ENCODE data around the gene FAM135A. TPM values are rescaled to one million over a fixed set of nuclear protein-coding genes. Genes with fewer than 3 reads are reported as not detected.
A peak's percentile ranks its signal among the peaks of the same experiment; 100 is the strongest.

FAM135A gene
- total RNA-seq, 1 donor from 2014 or later = 10.6 TPM

DNA sequence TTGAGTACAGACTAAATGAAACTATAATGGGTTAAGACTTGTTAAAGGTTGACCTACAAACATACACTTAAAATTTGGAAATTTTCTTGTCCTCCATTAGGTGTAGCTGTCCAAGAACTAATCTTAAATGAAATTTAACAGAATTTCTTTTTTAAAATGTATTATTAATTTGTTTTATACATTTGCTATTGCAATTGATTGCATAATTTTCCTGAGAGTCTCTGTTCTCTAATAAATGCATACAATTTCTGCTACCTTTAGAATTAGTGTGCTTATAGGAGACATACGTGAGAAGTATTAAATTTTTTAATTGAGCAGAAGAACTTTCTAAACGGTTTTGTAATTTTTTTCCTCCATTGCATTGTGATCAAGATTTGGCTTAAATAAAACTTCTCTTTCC is 1.5 kb downstream of the FAM135A start:
- Mint-ChIP-seq H3K27me3 (ENCODE audit: low read depth) (no peaks in the 10 kb centered on the region), H3K36me3 (ENCODE audit: low read depth) (peaks cover 2% of the 10 kb centered on the region), H3K9me3 (ENCODE audit: low read depth) (no peaks in the 10 kb centered on the region), H3K4me3 (ENCODE audit: unreplicated experiment) (peak overlapping the region; percentile 95), H3K4me1 (ENCODE audit: low read depth) (peaks cover 19% of the 10 kb centered on the region), H3K27ac (ENCODE audit: unreplicated experiment) (no peak overlapping the region)
- DNase-seq (ENCODE audit: low spot score) = no peak
- TF ChIP-seq, protein P1, sequence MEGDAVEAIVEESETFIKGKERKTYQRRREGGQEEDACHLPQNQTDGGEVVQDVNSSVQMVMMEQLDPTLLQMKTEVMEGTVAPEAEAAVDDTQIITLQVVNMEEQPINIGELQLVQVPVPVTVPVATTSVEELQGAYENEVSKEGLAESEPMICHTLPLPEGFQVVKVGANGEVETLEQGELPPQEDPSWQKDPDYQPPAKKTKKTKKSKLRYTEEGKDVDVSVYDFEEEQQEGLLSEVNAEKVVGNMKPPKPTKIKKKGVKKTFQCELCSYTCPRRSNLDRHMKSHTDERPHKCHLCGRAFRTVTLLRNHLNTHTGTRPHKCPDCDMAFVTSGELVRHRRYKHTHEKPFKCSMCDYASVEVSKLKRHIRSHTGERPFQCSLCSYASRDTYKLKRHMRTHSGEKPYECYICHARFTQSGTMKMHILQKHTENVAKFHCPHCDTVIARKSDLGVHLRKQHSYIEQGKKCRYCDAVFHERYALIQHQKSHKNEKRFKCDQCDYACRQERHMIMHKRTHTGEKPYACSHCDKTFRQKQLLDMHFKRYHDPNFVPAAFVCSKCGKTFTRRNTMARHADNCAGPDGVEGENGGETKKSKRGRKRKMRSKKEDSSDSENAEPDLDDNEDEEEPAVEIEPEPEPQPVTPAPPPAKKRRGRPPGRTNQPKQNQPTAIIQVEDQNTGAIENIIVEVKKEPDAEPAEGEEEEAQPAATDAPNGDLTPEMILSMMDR (IDR thresholded peaks at IDR 0.05) = peak; percentile 43

DNA sequence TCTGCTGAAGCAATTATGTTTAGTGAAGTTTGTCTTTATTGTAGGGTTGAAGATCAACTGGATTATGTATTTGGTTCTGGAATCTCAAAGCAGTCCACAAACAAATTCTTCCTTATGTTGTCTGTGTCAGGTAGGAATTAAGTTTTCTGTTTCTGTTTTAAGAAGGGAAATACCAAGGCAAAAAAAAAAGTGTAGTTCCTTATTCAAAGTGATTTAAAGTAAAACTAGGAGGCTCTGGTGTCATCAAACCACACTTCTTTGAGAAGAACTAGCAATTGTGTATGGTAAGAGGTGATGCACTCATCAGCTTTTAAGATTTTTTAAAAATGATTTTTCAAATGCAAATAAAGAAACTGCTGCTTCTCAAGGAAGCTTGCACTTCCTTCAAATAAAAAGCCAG is 1.9 kb downstream of the FAM135A start:
- H3K4me1 Mint-ChIP-seq (ENCODE audit: low read depth) = peaks cover 19% of the 10 kb centered on the region
- H3K36me3 Mint-ChIP-seq (ENCODE audit: low read depth) = peaks cover 2% of the 10 kb centered on the region
- no peak overlapping the region for H3K4me3 Mint-ChIP-seq (ENCODE audit: unreplicated experiment)
- no peak for DNase-seq (ENCODE audit: low spot score)
- no peak overlapping the region for H3K27ac Mint-ChIP-seq (ENCODE audit: unreplicated experiment)
- no peaks in the 10 kb centered on the region for H3K9me3 Mint-ChIP-seq (ENCODE audit: low read depth)
- H3K27me3 Mint-ChIP-seq (ENCODE audit: low read depth) = no peaks in the 10 kb centered on the region
- TF ChIP-seq, protein P1 (IDR thresholded peaks at IDR 0.05) = no peak

DNA sequence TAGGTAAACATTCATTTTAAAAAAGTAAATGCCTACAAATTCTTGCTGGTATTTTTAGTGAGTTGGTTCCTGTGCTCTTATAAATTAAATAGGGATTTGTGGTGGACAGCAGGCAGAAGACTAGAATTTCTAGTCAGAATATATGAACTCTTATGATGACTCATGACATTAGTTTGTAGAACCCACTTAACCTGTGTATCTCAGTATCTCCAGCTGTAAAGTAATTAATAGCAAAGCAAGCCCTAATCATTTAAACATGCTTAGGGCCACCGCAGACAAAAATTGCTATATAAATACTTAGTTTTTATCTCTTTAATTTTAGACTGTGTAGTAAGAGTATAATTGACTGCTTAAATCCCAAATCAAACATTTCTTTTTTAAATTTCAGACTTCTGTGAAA is 2.4 kb downstream of the FAM135A start:
- no peaks in the 10 kb centered on the region for H3K9me3 Mint-ChIP-seq (ENCODE audit: low read depth)
- DNase-seq (ENCODE audit: low spot score) = no peak
- H3K4me1 Mint-ChIP-seq (ENCODE audit: low read depth) = peaks cover 19% of the 10 kb centered on the region
- H3K27ac Mint-ChIP-seq (ENCODE audit: unreplicated experiment) = no peak overlapping the region
- H3K27me3 Mint-ChIP-seq (ENCODE audit: low read depth) = no peaks in the 10 kb centered on the region
- H3K36me3 Mint-ChIP-seq (ENCODE audit: low read depth) = peaks cover 2% of the 10 kb centered on the region
- no peak overlapping the region for H3K4me3 Mint-ChIP-seq (ENCODE audit: unreplicated experiment)
- TF ChIP-seq, protein P1 (IDR thresholded peaks at IDR 0.05) = no peak

DNA sequence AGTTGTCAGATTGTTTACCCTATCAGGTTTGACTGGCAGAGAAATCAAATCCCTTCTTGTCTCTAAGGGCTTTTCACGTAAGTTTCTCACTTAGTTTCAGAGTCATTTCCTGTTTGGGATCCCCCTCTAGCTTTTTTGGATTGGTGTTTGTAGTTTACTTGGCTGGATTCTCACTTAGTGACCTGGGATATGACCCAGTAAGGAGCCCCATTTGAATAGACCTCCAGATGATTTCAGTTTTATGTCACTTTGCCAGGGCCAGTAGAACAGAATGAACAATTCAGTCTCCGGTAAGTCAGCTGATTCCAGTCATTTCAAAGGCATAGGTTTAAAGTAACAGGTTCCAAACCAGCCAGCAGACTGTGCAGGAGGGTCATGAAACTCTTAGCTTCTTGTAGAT is 8.2 kb downstream of the FAM135A start:
- Mint-ChIP-seq H3K27me3 (ENCODE audit: low read depth) (no peaks in the 10 kb centered on the region), H3K9me3 (ENCODE audit: low read depth) (no peaks in the 10 kb centered on the region), H3K27ac (ENCODE audit: unreplicated experiment) (no peak overlapping the region), H3K4me3 (ENCODE audit: unreplicated experiment) (no peak overlapping the region), H3K36me3 (ENCODE audit: low read depth) (peaks cover 2% of the 10 kb centered on the region), H3K4me1 (ENCODE audit: low read depth) (no peaks in the 10 kb centered on the region)
- DNase-seq (ENCODE audit: low spot score) = no peak
- TF ChIP-seq, protein P1 (IDR thresholded peaks at IDR 0.05) = no peak

DNA sequence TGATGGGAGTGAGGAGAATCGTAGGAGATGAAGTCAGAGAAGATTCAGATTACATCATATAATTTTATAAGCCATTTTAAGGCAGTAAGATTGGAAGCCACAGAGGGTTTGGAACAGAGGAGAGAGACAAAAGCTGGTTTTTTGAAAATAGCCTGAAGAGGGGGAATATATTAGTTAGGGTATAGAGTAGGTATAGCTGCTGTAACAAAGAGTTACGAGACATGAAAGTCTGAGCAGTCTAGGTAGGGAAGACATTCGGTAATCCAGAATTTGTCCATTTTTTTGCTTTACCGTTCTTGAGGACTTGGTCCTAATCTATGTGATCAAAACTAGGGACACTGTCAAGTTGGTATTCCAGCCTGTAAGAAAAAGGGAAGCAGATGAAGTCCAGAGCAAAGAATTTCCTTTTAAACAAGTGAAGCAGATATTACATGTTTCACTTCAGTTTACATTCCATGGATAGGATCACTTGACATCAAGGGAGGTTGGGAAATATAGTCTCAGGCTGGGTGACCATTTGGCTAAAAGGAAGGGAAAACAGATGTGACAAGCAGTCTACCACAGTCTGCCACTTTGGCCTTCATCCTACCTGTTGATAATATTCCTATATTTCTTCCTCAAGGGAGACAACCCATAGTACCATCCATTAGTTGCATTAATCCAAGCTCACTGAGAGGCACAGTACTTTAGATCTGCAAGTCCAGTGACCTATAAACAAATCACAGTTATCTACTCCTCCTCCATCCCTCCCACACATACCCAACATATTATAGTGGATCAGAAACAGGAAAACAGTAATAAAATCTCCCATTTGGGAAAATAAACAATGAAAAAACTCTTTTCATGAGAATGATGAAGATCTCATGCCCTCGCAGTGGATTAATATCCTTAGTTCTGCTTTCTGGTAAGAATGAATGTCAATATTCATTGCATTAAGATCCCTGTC is 10.2 kb downstream of the FAM135A start:
- H3K27me3 Mint-ChIP-seq (ENCODE audit: low read depth) = no peaks in the 10 kb centered on the region
- no peaks in the 10 kb centered on the region for H3K4me1 Mint-ChIP-seq (ENCODE audit: low read depth)
- no peak overlapping the region for H3K4me3 Mint-ChIP-seq (ENCODE audit: unreplicated experiment)
- H3K9me3 Mint-ChIP-seq (ENCODE audit: low read depth) = no peaks in the 10 kb centered on the region
- peaks cover 2% of the 10 kb centered on the region for H3K36me3 Mint-ChIP-seq (ENCODE audit: low read depth)
- H3K27ac Mint-ChIP-seq (ENCODE audit: unreplicated experiment) = peak overlapping the region; percentile 5
- TF ChIP-seq, protein P1 (IDR thresholded peaks at IDR 0.05) = no peak
- DNase-seq (ENCODE audit: low spot score) = no peak

Measured in chondrocyte (in vitro differentiated cells).